K562 (cell line): ENCODE data around the gene EVI5. TPM values are rescaled to one million over a fixed set of nuclear protein-coding genes. Genes with fewer than 3 reads are reported as not detected.

Source experiments
- REST ChIP-seq, 2 experiments: fragments of 450-650 bp; formaldehyde crosslinking in 1 of 2; IDR thresholded peaks; 2 replicates each; pipeline versions ENCODE4 v1.4.0 to v1.6.1; 2014 to 2020; ENCODE audit warnings: mild to moderate bottlenecking in 2 of 2, borderline replicate concordance in 1 of 2, low read depth in 1 of 2
- polyA plus RNA-seq, 8 experiments: library from polyadenylated mRNA; depleted of rRNA in 4 of 8; stranded (reverse) in 5 of 8; unstranded in 3 of 8; fragments of >200 nt; fragmentation: Nextera tagmentation in 2 of 8; fragmentation: Illumina TruSeq in 1 of 8; extraction: Ambion mirVana in 2 of 8; extraction: Trizol in 1 of 8; gene quantifications; 2 replicates each; pipeline versions ENCODE4 v1.2.1 to v1.2.3, GENCODE V29; 2011 to 2014; ENCODE audit warnings: inconsistent platforms in 1 of 8, missing spikeins in 1 of 8
- total RNA-seq, 7 experiments: library from RNA; depleted of rRNA in 6 of 7; stranded (reverse); fragments of >200 nt in 6 of 7; fragmentation: Illumina TruSeq in 2 of 7; extraction: Trizol in 2 of 7; gene quantifications; 2 replicates each; pipeline versions ENCODE4 v1.2.1 to v1.2.3, GENCODE V29; 2011 to 2021; ENCODE audit warnings: low replicate concordance in 1 of 7

The EVI5 gene
- total and polyA plus RNA-seq, 9 of the 15 experiments (the other 6 are each of a cell fraction or from before 2014, with no cell fraction given) = 1.7 to 50.1 (median 13.7) TPM

DNA sequence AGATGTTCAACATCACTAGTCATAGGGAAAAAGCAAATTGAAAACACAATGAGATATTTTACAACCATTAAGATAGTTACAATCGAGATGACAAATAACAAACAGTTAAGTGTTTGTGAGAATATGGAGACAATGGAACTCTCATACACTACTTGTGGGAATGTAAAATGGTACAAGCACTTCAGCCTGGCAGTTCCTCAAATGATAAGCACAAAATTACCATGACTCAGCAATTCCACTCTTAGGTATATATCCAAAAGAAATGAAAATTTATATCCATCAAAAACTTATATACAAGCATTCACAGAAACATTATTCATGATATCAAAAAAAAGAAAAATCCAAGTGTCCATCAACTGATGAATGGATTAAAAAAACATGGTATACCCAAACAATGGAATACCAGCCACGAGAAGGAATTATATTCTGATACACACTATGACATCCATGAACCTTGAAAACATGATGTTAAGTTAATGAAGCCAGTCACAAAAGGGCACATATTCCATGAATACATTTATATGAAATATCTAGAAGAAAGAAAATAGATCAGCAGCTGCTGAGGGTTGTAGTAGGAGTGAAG lies 76.4 kb downstream of the EVI5 start (continued):
- TF ChIP-seq REST (IDR thresholded peaks at IDR 0.05; ENCODE audit: borderline replicate concordance) (0 out of 2 replicates have a peak, but pooled peaks have one; percentile 5), REST (CRISPR knock-in tag; IDR thresholded peaks at IDR 0.05; ENCODE audit: low read depth) (no peak)
